GM21576 (cell line): ENCODE results near the gene PTPRN2.

Experiments
- ATAC-seq: cut with Tn5 transposase; IDR thresholded peaks from one replicate; pipeline ENCODE4 v1.9.1; 2021; ENCODE audit warnings: mild to moderate bottlenecking, moderate library complexity; ENCODE audit not compliant: unreplicated experiment

PTPRN2 gene

GRCh38 chr7:157890921-157891401 is 696.7 kb downstream of the PTPRN2 start:
- ATAC-seq, result no peak

GRCh38 chr7:157889480-157889879 is 698.1 kb downstream of the PTPRN2 start:
- ATAC-seq, result no peak

- no peak for ATAC-seq
Measured at GRCh38 chr7:157888579-157888978, 699.0 kb downstream of the PTPRN2 start.

- no peak for ATAC-seq
Measured at GRCh38 chr7:157887400-157887799, 700.2 kb downstream of the PTPRN2 start.

- no peak for ATAC-seq
Measured at GRCh38 chr7:157886711-157887110, 700.9 kb downstream of the PTPRN2 start.

GRCh38 chr7:157886266-157886665 is 701.4 kb downstream of the PTPRN2 start:
- ATAC-seq, result no peak

- no peak for ATAC-seq
Measured at GRCh38 chr7:157885140-157885539, 702.5 kb downstream of the PTPRN2 start.

- no peak for ATAC-seq
Measured at GRCh38 chr7:157884461-157885062, 703.1 kb downstream of the PTPRN2 start.

- ATAC-seq, result no peak
Measured at GRCh38 chr7:157881048-157881771, 706.4 kb downstream of the PTPRN2 start.

GRCh38 chr7:157879391-157879790 is 708.2 kb downstream of the PTPRN2 start:
- no peak for ATAC-seq

GRCh38 chr7:157877298-157878090 is 710.1 kb downstream of the PTPRN2 start:
- no peak for ATAC-seq

GRCh38 chr7:157876469-157877285 is 710.9 kb downstream of the PTPRN2 start:
- no peak for ATAC-seq

GRCh38 chr7:157875230-157876179 is 712.1 kb downstream of the PTPRN2 start:
- no peak for ATAC-seq

GRCh38 chr7:157874870-157875229 is 712.8 kb downstream of the PTPRN2 start:
- no peak for ATAC-seq

GRCh38 chr7:157874208-157874816 is 713.3 kb downstream of the PTPRN2 start:
- ATAC-seq, result no peak

GRCh38 chr7:157873664-157874063 is 714.0 kb downstream of the PTPRN2 start:
- no peak for ATAC-seq

- no peak for ATAC-seq
Measured at GRCh38 chr7:157873181-157873580, 714.4 kb downstream of the PTPRN2 start.

- no peak for ATAC-seq
Measured at GRCh38 chr7:157872447-157872846, 715.2 kb downstream of the PTPRN2 start.

GRCh38 chr7:157871681-157872080 is 715.9 kb downstream of the PTPRN2 start:
- ATAC-seq, result no peak
